Lower leg skin (tissue), 3 donors: ENCODE data around the gene CSMD2.

Experiments used
- CTCF ChIP-seq, 3 donors: fragments of 450-650 bp; IDR thresholded peaks; one replicate each; pipeline ENCODE4 v1.5.1; 2016; ENCODE audit warnings: antibody characterized with exemption in 3 of 3, mild to moderate bottlenecking in 3 of 3, moderate library complexity in 2 of 3
- POLR2A ChIP-seq, 2 donors: fragments of 450-650 bp; IDR thresholded peaks; one replicate each; pipeline ENCODE4 v1.6.1; 2016 to 2017; ENCODE audit warnings: antibody characterized with exemption in 2 of 2, mild to moderate bottlenecking in 1 of 2, moderate library complexity in 1 of 2

GRCh38 chr1:33569331-33569730 lies 595.7 kb downstream of the CSMD2 start:
- no peak for TF ChIP-seq CTCF (IDR thresholded peaks at IDR 0.05)
- TF ChIP-seq POLR2A (IDR thresholded peaks at IDR 0.05): no peak
